GM12878 (cell line): ENCODE measurements around the gene TMEM135. TPM values are rescaled to one million over a fixed set of nuclear protein-coding genes. Genes with fewer than 3 reads are reported as not detected.

Experiments used
- ATAC-seq: fragments of 200-7000 bp; cut with Tn5 transposase; 3 replicates; pipeline ENCODE4 v1.9.1; 2020; ENCODE audit warnings: mild to moderate bottlenecking, moderate library complexity
- BruUV-seq: library from RNA; stranded (reverse); fragments of 400-500 nt; replicated peaks from 2 replicates; lab custom pipeline; 2021; lab: Mats Ljungman, UMichigan
- CTCF ChIA-PET: fragments of 300-600 bp; sonication (Branson Sonifier 250); formaldehyde crosslinking; extraction: SDS; loops from one replicate; lab custom pipeline; 2021; ENCODE audit warnings: inconsistent platforms; lab: Yijun Ruan, JAX
- POLR2A ChIA-PET: fragments of 350-600 bp; formaldehyde crosslinking; extraction: SDS; loops from one replicate; lab custom pipeline; 2021; ENCODE audit warnings: inconsistent platforms; lab: Charles Lee
- RAD21 ChIA-PET: fragments of 300-600 bp; sonication (Branson Sonifier 250); formaldehyde crosslinking; loops from one replicate; lab custom pipeline; 2023; ENCODE audit warnings: antibody characterized with exemption; ENCODE audit not compliant: unreplicated experiment; lab: Charles Lee
- SMC1A ChIA-PET: fragments of 300-600 bp; sonication (Branson Sonifier 250); formaldehyde crosslinking; loops from one replicate; lab custom pipeline; 2023; ENCODE audit not compliant: unreplicated experiment, uncharacterized antibody; lab: Charles Lee
- DNase-seq: peaks from one replicate; pipeline ENCODE4 v3.0.0-alpha.2; 2011; ENCODE audit warnings: low read depth, low spot score
- FAIRE-seq: peaks from 3 replicates; lab custom pipeline; 2011; peaks lifted over from hg19 to GRCh38; lab: Jason Lieb, UNC
- H2AFZ ChIP-seq: 2 replicates; pipeline ENCODE4 v1.6.0; 2011; ENCODE audit warnings: low read depth, low read length, control low read depth; ENCODE audit not compliant: control insufficient read depth
- H3K27ac ChIP-seq: 2 replicates; pipeline ENCODE4 v1.5.1; 2011; ENCODE audit warnings: control low read depth; ENCODE audit not compliant: control insufficient read depth, insufficient read depth
- H3K27me3 ChIP-seq, 2 experiments: replicated peaks in 1 of 2; 2 replicates each; pipeline versions ENCODE4 v1.6.0 to v1.6.1; 2011; ENCODE audit warnings: low read length in 1 of 2; ENCODE audit not compliant: control insufficient read depth in 2 of 2, insufficient read depth in 2 of 2
- H3K36me3 ChIP-seq, 2 experiments: 2 replicates each; pipeline ENCODE4 v1.5.1; 2011; ENCODE audit warnings: low read length in 1 of 2; ENCODE audit not compliant: control insufficient read depth in 2 of 2, insufficient read depth in 2 of 2
- H3K4me1 ChIP-seq: 2 replicates; pipeline ENCODE4 v1.6.1; 2011; ENCODE audit warnings: mild to moderate bottlenecking, low read length, moderate library complexity, mixed read lengths; ENCODE audit not compliant: control insufficient read depth, insufficient read depth
- H3K4me2 ChIP-seq: 2 replicates; pipeline ENCODE4 v1.6.0; 2011; ENCODE audit warnings: control low read depth; ENCODE audit not compliant: control insufficient read depth, insufficient read depth
- H3K4me3 ChIP-seq: fragments of 200-600 bp; sonication (generic); 2 replicates; pipeline ENCODE4 v1.5.1; 2016
- H3K79me2 ChIP-seq: 2 replicates; pipeline ENCODE4 v1.6.0; 2011; ENCODE audit warnings: low read length; ENCODE audit not compliant: control insufficient read depth, insufficient read depth
- H3K9ac ChIP-seq: 2 replicates; pipeline ENCODE4 v1.8.0; 2011; ENCODE audit warnings: low read length, control low read depth, mixed read lengths; ENCODE audit not compliant: control insufficient read depth, insufficient read depth
- H3K9me3 ChIP-seq: replicated peaks from 3 replicates; pipeline ENCODE4 v1.5.1; 2011; ENCODE audit warnings: mild to moderate bottlenecking, low read length; ENCODE audit not compliant: control insufficient read depth, insufficient read depth
- H4K20me1 ChIP-seq: 2 replicates; pipeline ENCODE4 v1.6.0; 2011; ENCODE audit not compliant: control insufficient read depth, insufficient read depth
- BCL11A ChIP-seq: IDR thresholded peaks from 2 replicates; pipeline ENCODE4 v1.6.1; 2011; ENCODE audit warnings: low read depth, low read length
- E2F8 ChIP-seq: fragments of 450-650 bp; IDR thresholded peaks from 2 replicates; pipeline ENCODE4 v1.6.1; 2018; ENCODE audit warnings: mild to moderate bottlenecking, low read depth, moderate library complexity; ENCODE audit not compliant: partially characterized antibody
- JUNB ChIP-seq: IDR thresholded peaks from 2 replicates; pipeline ENCODE4 v1.6.1; 2016; ENCODE audit warnings: antibody characterized with exemption, mild to moderate bottlenecking
- MLLT1 ChIP-seq: fragments of 450-650 bp; IDR thresholded peaks from 2 replicates; pipeline ENCODE4 v1.6.1; 2016; ENCODE audit warnings: mild to moderate bottlenecking
- MYC ChIP-seq: IDR thresholded peaks from 2 replicates; pipeline ENCODE4 v1.6.1; 2011; ENCODE audit warnings: mild to moderate bottlenecking, low read length, moderate library complexity, inconsistent platforms; ENCODE audit not compliant: insufficient read depth, insufficient replicate concordance, insufficient read length, severe bottlenecking
- NFYA ChIP-seq: IDR thresholded peaks from 2 replicates; pipeline ENCODE4 v1.6.1; 2011; ENCODE audit warnings: low read depth, mild to moderate bottlenecking, low read length, improper control_type of control experiment, borderline replicate concordance
- POLR2AphosphoS5 ChIP-seq: IDR thresholded peaks from 2 replicates; pipeline ENCODE4 v1.6.1; 2011; ENCODE audit warnings: mild to moderate bottlenecking, low read length, inconsistent platforms
- YY1 ChIP-seq: IDR thresholded peaks from 2 replicates; pipeline ENCODE4 v1.6.1; 2011; ENCODE audit warnings: low read depth, mild to moderate bottlenecking, low read length
- ZNF217 ChIP-seq: fragments of 450-650 bp; IDR thresholded peaks from 2 replicates; pipeline ENCODE4 v1.6.1; 2017; ENCODE audit warnings: antibody characterized with exemption, mild to moderate bottlenecking
- WGBS: methylation state at CpG from one replicate; pipeline ENCODE4 v1.1.6; 2016; ENCODE audit warnings: low lambda C conversion rate; ENCODE audit not compliant: insufficient replicate concordance, insufficient coverage; ENCODE audit errors: missing lambda C conversion rate; 5-methylcytosine and 5-hydroxymethylcytosine counted together
- in situ Hi-C: fragments of 300-500 bp; cut with MboI; formaldehyde crosslinking; loops from 9 replicates; pipeline ENCODE4 v1.14.3; 2018; ENCODE audit warnings: mixed read lengths
- intact Hi-C: fragments of 100-400 bp; cut with micrococcal nuclease; formaldehyde crosslinking; loops from one replicate; pipeline ENCODE4 v1.14.2; 2022; ENCODE audit not compliant: unreplicated experiment
- polyA plus RNA-seq, 11 experiments: library from polyadenylated mRNA; depleted of rRNA in 4 of 11; unstranded in 6 of 11; stranded (reverse) in 5 of 11; fragments of >200 nt; fragmentation: Nextera tagmentation in 4 of 11; fragmentation: Illumina TruSeq in 1 of 11; extraction: Ambion mirVana in 4 of 11; extraction: Trizol in 1 of 11; gene quantifications; 1 replicate in 1 of 11; 2 replicates in 10 of 11; pipeline versions ENCODE4 v1.2.1 to v1.2.3, GENCODE V29; 2011 to 2016; ENCODE audit warnings: inconsistent platforms in 2 of 11, missing spikeins in 2 of 11, low read depth in 1 of 11
- total RNA-seq, 4 experiments: library from RNA; depleted of rRNA in 3 of 4; stranded (reverse); fragments of >200 nt in 3 of 4; fragmentation: Illumina TruSeq in 1 of 4; extraction: Trizol in 1 of 4; gene quantifications; 2 replicates each; pipeline versions ENCODE4 v1.2.1 to v1.2.3, GENCODE V29; 2013 to 2021
- TF ChIP-seq, protein P1 (sequence below): IDR thresholded peaks from 2 replicates; pipeline ENCODE4 v1.6.1; 2012; ENCODE audit warnings: low read depth, low read length, improper control_type of control experiment

Gene TMEM135
- total and polyA plus RNA-seq, 10 of the 15 experiments (the other 5 are each of a cell fraction or from before 2014, with no cell fraction given) = 7.2 to 117 (median 12.9) TPM

DNA sequence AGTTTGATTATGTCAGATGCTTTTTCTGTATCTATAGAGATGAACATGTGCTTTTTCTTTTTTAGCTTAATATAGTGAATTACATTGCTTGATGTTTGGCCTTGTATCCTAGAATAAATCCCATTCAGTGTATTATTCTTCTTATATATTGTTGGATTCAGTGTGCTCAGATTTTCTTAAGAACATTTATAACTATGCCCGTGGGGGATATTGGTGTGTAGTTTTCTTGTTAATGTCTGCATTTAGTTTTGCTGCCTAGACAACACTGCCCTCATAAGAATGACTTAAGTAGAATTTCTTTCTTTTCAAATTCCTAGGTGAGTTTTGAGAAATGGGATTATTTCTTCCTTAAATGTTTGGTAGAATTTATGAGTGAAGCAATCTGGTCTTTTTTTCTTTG lies 98.5 kb downstream of the TMEM135 start:
- no peak for TF ChIP-seq JUNB
- TF ChIP-seq YY1 = no peak
- TF ChIP-seq NFYA = no peak
- no peak for DNase-seq
- no peak for FAIRE-seq
- Histone ChIP-seq H3K36me3 (no peaks in the 10 kb centered on the region), H3K27me3 (no peaks in the 10 kb centered on the region), H2AFZ (no peak overlapping the region), H3K9ac (no peak overlapping the region), H3K79me2 (no peaks in the 10 kb centered on the region), H4K20me1 (no peaks in the 10 kb centered on the region), H3K9me3 (no peaks in the 10 kb centered on the region), H3K27ac (no peak overlapping the region), H3K4me2 (no peak overlapping the region), H3K4me3 (no peak overlapping the region), H3K4me1 (no peaks in the 10 kb centered on the region)
- POLR2A ChIA-PET = interaction anchor here (0.5 kb wide), 1 partner anchor 126 kb away, joined by 4 read pairs; no protein-coding TSS in a partner anchor
- no peak for ATAC-seq
- CTCF ChIA-PET = no interaction called here
- in situ Hi-C loops = no loop called here
- RAD21 ChIA-PET = no interaction called here
- SMC1A ChIA-PET = no interaction called here
- intact Hi-C loops = no loop called here
- 100% methylated on average over 1 of the region's 1 CpG for WGBS
- no TSS peak for BruUV-seq

GRCh38 chr11:87137711-87138110 lies 100.0 kb downstream of the TMEM135 start:
- DNase-seq (no peak), FAIRE-seq (no peak), ATAC-seq (no peak)
- CTCF ChIA-PET = no interaction called here
- Histone ChIP-seq H3K27me3 (no peaks in the 10 kb centered on the region), H3K36me3 (no peaks in the 10 kb centered on the region), H3K27ac (no peak overlapping the region), H3K9me3 (no peaks in the 10 kb centered on the region), H3K4me3 (no peak overlapping the region), H3K79me2 (no peaks in the 10 kb centered on the region), H3K4me1 (no peaks in the 10 kb centered on the region), H3K9ac (no peak overlapping the region), H3K4me2 (no peak overlapping the region), H2AFZ (no peak overlapping the region), H4K20me1 (no peaks in the 10 kb centered on the region)
- no TSS peak for BruUV-seq
- 95% methylated on average over 2 of the region's 2 CpGs for WGBS
- SMC1A ChIA-PET = interaction anchor here (0.9 kb wide), 1 partner anchor 122 kb away, joined by 3 read pairs; no protein-coding TSS in a partner anchor
- in situ Hi-C loops = no loop called here
- RAD21 ChIA-PET = no interaction called here
- POLR2A ChIA-PET = no interaction called here
- intact Hi-C loops = no loop called here
- TF ChIP-seq E2F8 (no peak), MLLT1 (no peak), POLR2AphosphoS5 (no peak), ZNF217 (no peak), BCL11A (no peak), MYC (no peak)
- TF ChIP-seq, protein P1, sequence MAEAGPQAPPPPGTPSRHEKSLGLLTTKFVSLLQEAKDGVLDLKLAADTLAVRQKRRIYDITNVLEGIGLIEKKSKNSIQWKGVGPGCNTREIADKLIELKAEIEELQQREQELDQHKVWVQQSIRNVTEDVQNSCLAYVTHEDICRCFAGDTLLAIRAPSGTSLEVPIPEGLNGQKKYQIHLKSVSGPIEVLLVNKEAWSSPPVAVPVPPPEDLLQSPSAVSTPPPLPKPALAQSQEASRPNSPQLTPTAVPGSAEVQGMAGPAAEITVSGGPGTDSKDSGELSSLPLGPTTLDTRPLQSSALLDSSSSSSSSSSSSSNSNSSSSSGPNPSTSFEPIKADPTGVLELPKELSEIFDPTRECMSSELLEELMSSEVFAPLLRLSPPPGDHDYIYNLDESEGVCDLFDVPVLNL = no peak
